OCI-LY7 (cell line): ENCODE measurements around the gene RPS19.

Source experiments
- EZH2phosphoT487 ChIP-seq: fragments of 200-600 bp; sonication (generic); IDR thresholded peaks from 2 replicates; pipeline ENCODE4 v1.6.1; 2018; ENCODE audit warnings: low read depth, borderline replicate concordance, mild to moderate bottlenecking, mixed run types, antibody characterized with exemption, low read length, moderate library complexity, mixed read lengths
- TF ChIP-seq, protein P1 (sequence below): fragments of 200-600 bp; sonication (generic); conservative IDR thresholded peaks from 2 replicates; pipeline ENCODE4 v1.5.1; 2014; ENCODE audit warnings: mild to moderate bottlenecking, antibody characterized with exemption, low read length, moderate library complexity, mixed read lengths

DNA sequence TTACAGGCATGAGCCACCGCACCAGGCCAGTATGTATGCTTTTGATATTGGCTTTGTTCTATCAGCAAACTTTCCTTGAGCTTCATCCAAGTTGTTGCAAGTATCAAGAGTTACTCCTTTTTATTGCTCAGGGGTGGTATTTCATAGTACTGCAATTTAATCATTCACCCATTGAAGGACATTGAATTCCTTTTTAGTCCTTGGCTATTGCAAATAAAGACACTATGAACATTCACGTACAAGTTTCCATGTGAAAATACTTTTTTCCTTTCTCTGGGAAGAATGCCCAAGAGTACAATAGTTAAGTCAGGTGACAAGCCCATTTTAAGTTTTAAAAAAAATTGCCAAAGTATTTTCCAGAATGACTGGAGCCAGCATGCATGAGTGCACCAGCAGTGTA is 43.3 kb upstream of the RPS19 start:
- TF ChIP-seq, protein P1, sequence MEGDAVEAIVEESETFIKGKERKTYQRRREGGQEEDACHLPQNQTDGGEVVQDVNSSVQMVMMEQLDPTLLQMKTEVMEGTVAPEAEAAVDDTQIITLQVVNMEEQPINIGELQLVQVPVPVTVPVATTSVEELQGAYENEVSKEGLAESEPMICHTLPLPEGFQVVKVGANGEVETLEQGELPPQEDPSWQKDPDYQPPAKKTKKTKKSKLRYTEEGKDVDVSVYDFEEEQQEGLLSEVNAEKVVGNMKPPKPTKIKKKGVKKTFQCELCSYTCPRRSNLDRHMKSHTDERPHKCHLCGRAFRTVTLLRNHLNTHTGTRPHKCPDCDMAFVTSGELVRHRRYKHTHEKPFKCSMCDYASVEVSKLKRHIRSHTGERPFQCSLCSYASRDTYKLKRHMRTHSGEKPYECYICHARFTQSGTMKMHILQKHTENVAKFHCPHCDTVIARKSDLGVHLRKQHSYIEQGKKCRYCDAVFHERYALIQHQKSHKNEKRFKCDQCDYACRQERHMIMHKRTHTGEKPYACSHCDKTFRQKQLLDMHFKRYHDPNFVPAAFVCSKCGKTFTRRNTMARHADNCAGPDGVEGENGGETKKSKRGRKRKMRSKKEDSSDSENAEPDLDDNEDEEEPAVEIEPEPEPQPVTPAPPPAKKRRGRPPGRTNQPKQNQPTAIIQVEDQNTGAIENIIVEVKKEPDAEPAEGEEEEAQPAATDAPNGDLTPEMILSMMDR = no peak
- no peak for TF ChIP-seq EZH2phosphoT487
